Activated CD8-positive, alpha-beta memory T cell treated with anti-CD3 and anti-CD28 coated beads, Interleukin-2, amount 50 U/mL, for 48 hours (primary cell): ENCODE data around the gene DVL1.

Experiments used
- DNase-seq: peaks from one replicate; pipeline ENCODE4 v3.0.0-alpha.2; 2020

Gene DVL1

GRCh38 chr1:1355416-1355815 is 6.2 kb upstream of the DVL1 start:
- no peak for DNase-seq

DNA sequence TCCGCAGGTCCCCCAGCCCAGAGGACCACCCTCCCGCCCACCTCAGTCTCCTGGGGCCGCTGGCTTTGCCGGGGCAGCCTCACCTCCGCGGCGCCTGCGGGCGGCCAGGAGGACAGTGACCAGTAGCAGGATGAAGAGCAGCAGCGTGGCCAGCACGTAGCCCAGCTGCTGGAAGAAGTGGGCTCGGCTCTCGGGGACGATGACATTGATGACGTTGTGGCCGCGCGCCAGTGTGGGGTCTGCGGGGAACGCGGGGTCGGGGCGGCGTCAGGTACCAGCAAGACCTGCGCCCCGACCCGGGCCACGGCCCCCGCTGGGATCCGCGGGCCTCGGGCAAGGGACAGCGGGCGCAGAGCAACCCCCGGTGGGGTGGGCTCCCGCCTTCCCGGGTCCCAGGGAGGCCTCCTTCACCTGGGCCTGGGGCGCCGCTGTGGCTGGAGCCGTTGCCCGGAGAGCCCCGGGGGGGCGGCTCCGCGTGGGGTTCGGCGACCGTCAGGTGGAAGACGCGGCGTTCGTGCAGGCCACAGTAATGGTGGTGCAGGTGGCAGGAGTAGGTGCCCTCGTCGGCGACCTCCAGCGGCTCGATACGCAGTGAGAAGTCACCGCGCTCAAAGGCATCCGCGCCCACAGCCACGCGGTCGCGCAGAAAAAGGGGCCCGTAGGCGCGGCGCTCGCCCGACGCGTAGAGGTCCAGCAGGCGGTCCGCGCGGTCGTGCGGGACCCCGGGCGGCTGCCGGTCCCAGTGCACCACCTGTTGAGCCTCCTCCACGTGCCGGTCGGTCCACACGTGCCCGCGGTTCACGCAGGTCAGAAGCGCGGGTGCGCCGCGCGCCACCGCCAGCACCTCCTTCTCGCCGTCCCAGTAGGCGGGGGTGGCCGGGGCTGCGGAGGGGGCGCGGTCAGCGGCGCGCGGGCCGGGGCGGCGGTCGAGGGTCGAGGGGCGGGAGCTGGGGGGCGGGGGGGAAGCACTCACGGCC is 5.3 kb upstream of the DVL1 start:
- no peak for DNase-seq

DNA sequence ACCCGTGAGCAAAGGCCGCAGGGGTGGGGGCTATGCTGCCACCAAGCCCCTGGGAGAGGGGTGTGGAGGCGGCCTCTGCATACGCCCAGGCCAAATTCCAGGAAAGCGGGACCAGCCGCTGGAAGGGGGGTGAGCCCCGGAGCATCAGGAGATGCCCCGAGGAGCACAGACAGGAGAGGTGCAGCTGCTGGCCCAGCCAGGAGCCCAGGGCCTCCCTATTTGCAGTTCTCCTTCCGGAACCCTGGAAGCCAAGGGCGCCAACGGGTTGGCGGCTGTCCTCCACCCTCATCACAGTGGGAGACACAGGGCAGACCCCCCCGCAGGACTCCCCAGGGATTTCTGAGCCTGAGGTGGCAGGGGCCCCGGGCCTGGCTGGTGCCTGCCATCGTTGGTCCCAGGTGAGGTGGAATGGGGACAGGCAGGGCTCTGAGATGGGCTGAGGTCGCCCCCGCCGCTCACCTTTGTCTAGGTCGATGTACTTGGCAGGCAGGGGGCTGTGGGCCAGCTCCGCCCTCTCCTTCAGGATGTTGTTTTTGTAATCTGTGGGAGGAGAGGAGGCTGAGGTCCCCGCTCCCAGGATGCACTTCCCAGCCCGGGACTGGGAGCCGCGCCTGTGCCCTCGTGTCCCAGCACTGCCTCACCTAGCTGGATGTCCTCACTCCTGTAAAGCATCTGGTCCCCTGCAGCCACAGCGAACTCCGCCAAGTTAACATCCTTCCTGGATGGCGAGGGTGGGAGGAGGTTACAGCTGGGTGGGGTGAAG is 4.4 kb upstream of the DVL1 start:
- no peak for DNase-seq

GRCh38 chr1:1352786-1353388 is 3.7 kb upstream of the DVL1 start:
- no peak for DNase-seq

- DNase-seq = no peak
These were observed 2.6 kb upstream of the DVL1 start for GRCh38 chr1:1351511-1352427.

GRCh38 chr1:1348420-1349255 is 580 bp downstream of the DVL1 start:
- no peak for DNase-seq

- no peak for DNase-seq
These were observed 1.4 kb downstream of the DVL1 start for GRCh38 chr1:1347663-1348419.

GRCh38 chr1:1347026-1347595 is 2.1 kb downstream of the DVL1 start:
- no peak for DNase-seq

DNA sequence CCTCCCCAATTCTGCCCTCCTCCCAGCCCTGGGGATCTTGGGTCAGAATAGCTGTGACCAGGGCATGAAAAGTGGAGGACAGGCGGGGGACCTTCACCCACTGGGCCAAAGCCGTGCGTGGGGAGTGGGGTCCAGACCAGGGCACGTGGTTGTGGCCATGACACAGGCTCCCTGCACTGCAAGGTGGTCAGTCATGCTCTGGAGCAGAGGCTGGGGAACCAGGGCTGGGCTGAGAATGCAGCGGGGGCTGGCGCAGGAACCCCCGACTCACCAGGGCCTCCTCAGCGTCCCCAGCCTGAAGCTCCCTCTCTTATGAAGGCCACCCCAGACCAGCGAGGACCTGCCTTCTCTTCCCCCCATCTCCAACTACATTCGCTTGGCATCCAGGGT is 2.7 kb downstream of the DVL1 start:
- DNase-seq = no peak

GRCh38 chr1:1345860-1346500 is 3.2 kb downstream of the DVL1 start:
- no peak for DNase-seq

DNA sequence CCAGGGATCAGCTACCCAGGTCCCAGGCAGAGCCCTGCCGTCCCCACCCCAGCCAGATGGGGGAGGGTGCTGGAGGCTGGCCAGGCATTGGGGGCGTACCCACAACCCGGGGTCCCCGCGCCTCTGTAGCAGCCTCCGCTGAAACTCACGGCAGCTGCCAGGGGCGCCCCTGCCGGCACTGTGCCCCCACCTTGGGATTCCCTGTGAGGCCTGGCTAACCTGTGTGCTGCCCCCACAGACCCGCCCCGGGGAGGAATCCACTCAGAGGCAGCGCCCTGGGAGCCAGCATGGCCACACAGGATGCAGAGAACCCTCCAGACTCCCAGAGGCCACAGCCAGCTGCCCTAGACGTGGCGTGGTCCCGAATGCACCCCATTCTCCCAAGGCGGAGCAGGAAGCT is 3.8 kb downstream of the DVL1 start:
- DNase-seq = no peak

GRCh38 chr1:1344655-1345361 is 4.4 kb downstream of the DVL1 start:
- no peak for DNase-seq

DNA sequence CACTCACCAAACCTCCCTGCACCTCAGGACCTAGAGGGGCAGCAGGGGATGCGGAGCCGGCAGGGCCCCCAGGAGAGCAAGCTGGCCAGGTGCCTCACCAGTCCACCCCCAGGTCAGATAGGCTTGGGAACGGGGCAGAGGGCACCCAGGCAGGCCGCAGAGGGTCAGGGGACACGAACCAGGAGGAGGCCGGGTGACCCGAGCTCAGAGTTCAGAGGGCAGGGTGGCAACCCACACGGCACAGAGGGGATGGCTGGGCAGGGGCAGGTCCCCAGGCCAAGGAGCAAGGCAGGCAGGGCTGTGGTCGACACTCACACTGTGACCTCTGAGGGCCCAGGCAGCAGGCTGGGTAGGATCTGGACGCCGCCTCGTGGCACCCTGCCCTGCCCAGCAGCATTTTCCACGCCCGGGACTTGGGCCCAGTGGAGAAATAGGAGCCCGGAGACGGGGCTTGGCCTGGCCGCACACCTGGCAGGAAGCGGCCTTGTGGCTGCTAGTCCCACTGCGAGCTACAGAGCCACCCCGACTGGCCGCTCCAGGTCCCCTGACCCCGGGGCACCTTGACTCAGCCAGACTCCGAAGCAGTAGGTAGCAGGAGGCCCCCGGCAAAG is 5.3 kb downstream of the DVL1 start:
- DNase-seq = no peak

GRCh38 chr1:1342584-1343115 is 6.6 kb downstream of the DVL1 start:
- no peak for DNase-seq

DNA sequence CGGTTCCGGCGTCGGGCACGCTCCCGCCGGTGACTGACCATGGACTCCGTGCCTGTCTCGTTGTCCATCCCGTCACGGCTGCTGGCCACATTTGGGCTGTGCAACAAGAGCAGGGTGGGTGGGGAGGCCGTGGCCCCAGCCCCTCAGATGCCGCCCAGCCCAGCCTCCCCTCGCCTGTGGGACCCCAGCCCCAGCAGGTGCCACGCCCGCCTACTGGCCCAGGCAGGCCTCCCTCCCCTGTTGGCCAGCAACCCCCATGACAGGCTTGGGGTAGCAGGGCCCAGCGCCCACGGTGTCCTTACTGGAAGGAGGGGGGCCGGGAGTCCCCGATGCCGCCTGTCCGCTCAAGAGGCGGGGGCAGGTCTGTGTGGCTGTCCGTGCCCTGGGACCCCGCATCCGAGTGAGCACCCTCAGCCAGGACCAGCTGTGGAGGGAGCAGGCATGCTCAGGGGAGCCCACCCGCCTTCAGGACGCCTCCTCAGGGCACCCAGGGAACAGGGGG is 7.1 kb downstream of the DVL1 start:
- no peak for DNase-seq

GRCh38 chr1:1341549-1342021 is 7.6 kb downstream of the DVL1 start:
- no peak for DNase-seq

- DNase-seq = no peak
These were observed 8.2 kb downstream of the DVL1 start for GRCh38 chr1:1340791-1341548.
